Activated naive CD4-positive, alpha-beta T cell treated with Interleukin-2 at 50 U/mL for 16 hours (primary cell): ENCODE measurements around the gene GYPB.
"Not testable (repeated sequence)": the region's sequence is repeated elsewhere in the genome, so short reads cannot be mapped to it uniquely, and the experiment has no call there.

Experiments
- DNase-seq: peaks from one replicate; pipeline ENCODE4 v3.0.0-alpha.2; 2020

GYPB gene

GRCh38 chr4:144008602-144009001 is 10.6 kb downstream of the GYPB start:
- DNase-seq: not testable (repeated sequence)

GRCh38 chr4:144007960-144008359 is 11.2 kb downstream of the GYPB start:
- not testable (repeated sequence) for DNase-seq

GRCh38 chr4:144006200-144006803 is 12.9 kb downstream of the GYPB start:
- DNase-seq: not testable (repeated sequence)

- not testable (repeated sequence) for DNase-seq
Measured at GRCh38 chr4:144005558-144005953, 13.6 kb downstream of the GYPB start.

- DNase-seq: not testable (repeated sequence)
Measured at GRCh38 chr4:144004868-144005557, 14.2 kb downstream of the GYPB start.

- DNase-seq: not testable (repeated sequence)
Measured at GRCh38 chr4:144003890-144004265, 15.3 kb downstream of the GYPB start.

- DNase-seq: not testable (repeated sequence)
Measured at GRCh38 chr4:144003205-144003889, 15.8 kb downstream of the GYPB start.

GRCh38 chr4:144000331-144000995 is 18.7 kb downstream of the GYPB start:
- not testable (repeated sequence) for DNase-seq

- DNase-seq: not testable (repeated sequence)
Measured at GRCh38 chr4:143996193-143996592, 23.0 kb downstream of the GYPB start.

- DNase-seq: not testable (repeated sequence)
Measured at GRCh38 chr4:143991761-143992160, 27.4 kb downstream of the GYPB start.

- DNase-seq: not testable (repeated sequence)
Measured at GRCh38 chr4:143990717-143991116, 28.5 kb downstream of the GYPB start.

- no peak for DNase-seq
Measured at GRCh38 chr4:143986180-143986579, 33.0 kb downstream of the GYPB start.

- DNase-seq: not testable (repeated sequence)
Measured at GRCh38 chr4:143980776-143981175, 38.4 kb downstream of the GYPB start.

GRCh38 chr4:143975527-143975926 is 43.7 kb downstream of the GYPB start:
- DNase-seq: not testable (repeated sequence)

- DNase-seq: not testable (repeated sequence)
Measured at GRCh38 chr4:143974021-143974420, 45.2 kb downstream of the GYPB start.

- DNase-seq: no peak
Measured at GRCh38 chr4:143961075-143961474, 58.1 kb downstream of the GYPB start.

GRCh38 chr4:143955306-143955705 is 63.9 kb downstream of the GYPB start:
- not testable (repeated sequence) for DNase-seq

- not testable (repeated sequence) for DNase-seq
Measured at GRCh38 chr4:143951458-143951972, 67.7 kb downstream of the GYPB start.

- not testable (repeated sequence) for DNase-seq
Measured at GRCh38 chr4:143950967-143951366, 68.2 kb downstream of the GYPB start.

- DNase-seq: not testable (repeated sequence)
Measured at GRCh38 chr4:143950185-143950584, 69.0 kb downstream of the GYPB start.

- not testable (repeated sequence) for DNase-seq
Measured at GRCh38 chr4:143947493-143947892, 71.7 kb downstream of the GYPB start.
